GM19238 (cell line): Measurements from ENCODE around the gene PRDM5.

Experiments
- DNase-seq: peaks from one replicate; pipeline ENCODE4 v3.0.0; 2011; ENCODE audit warnings: low spot score; ENCODE audit not compliant: insufficient read length

PRDM5 gene

DNA sequence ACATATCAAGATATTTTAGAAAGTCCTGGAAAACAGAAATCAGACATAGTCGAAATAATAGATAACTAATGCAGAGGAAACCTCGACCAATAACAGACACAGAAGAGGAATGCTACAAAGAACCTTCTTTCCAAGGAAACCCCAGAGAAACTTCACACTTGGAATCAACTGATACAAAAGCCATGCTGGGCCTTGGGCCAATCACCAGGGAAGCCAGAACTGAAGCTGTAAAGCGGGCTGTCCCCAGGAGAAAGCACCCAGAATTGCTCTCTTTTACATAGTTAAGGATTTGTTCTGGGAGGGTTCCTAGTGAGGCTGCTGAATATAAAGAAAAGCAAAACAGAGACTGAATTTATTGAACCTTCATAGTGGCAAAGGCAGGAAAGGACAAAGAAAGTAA, 100.5 kb downstream of the PRDM5 start:
- DNase-seq = no peak

- no peak for DNase-seq
These were observed 101.5 kb downstream of the PRDM5 start for GRCh38 chr4:120821029-120821428.

- no peak for DNase-seq
These were observed 102.6 kb downstream of the PRDM5 start for GRCh38 chr4:120819805-120820437.

GRCh38 chr4:120816296-120816965, 106.1 kb downstream of the PRDM5 start:
- no peak for DNase-seq

DNA sequence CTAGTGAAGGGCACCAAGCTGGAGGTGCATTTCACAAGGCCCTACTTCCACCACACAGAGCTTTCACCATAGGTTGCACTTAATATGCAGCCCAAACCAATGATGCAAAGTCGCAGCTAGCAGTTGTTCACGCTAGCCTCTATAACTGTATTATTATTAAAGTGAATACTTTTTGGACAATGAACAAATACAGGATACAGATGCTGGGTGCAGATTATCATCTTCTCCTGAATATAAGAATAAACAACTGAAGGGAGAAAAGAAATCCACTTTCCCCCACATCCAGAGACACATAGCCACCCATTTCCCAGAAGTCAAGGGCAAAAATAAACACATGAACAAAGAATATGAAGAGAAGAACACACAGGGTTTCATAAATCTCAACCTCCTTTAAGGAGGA, 107.2 kb downstream of the PRDM5 start:
- no peak for DNase-seq

GRCh38 chr4:120814886-120815285, 107.6 kb downstream of the PRDM5 start:
- no peak for DNase-seq

- DNase-seq = no peak
These were observed 110.3 kb downstream of the PRDM5 start for GRCh38 chr4:120812216-120812615.

- no peak for DNase-seq
These were observed 113.0 kb downstream of the PRDM5 start for GRCh38 chr4:120809518-120809917.

- DNase-seq = no peak
These were observed 113.9 kb downstream of the PRDM5 start for GRCh38 chr4:120808475-120809141.

GRCh38 chr4:120801137-120801758, 121.3 kb downstream of the PRDM5 start:
- DNase-seq = no peak

GRCh38 chr4:120798570-120798969, 124.0 kb downstream of the PRDM5 start:
- no peak for DNase-seq

GRCh38 chr4:120796271-120796670, 126.3 kb downstream of the PRDM5 start:
- DNase-seq = no peak

GRCh38 chr4:120785202-120785601, 137.3 kb downstream of the PRDM5 start:
- no peak for DNase-seq

DNA sequence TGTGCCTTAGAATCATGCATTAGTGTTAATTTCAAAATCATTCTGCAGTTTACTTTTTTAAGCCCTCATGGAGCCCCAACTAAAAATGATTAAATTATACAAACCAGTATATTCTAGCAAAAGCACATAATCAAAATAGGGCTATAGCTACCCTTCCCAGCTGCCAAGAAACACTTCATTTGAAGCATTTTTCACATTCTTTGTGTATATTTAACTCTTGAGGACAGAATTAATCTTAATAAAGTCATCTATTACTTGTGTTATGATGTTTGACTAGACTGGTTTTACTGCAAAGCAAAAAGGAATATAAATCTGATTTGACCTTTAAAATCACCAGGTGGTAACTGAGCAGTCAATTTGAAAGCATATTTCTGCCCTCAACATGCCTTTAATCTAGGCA, 145.1 kb downstream of the PRDM5 start:
- no peak for DNase-seq

GRCh38 chr4:120775431-120775830, 147.1 kb downstream of the PRDM5 start:
- no peak for DNase-seq

GRCh38 chr4:120773641-120774040, 148.9 kb downstream of the PRDM5 start:
- DNase-seq = no peak

DNA sequence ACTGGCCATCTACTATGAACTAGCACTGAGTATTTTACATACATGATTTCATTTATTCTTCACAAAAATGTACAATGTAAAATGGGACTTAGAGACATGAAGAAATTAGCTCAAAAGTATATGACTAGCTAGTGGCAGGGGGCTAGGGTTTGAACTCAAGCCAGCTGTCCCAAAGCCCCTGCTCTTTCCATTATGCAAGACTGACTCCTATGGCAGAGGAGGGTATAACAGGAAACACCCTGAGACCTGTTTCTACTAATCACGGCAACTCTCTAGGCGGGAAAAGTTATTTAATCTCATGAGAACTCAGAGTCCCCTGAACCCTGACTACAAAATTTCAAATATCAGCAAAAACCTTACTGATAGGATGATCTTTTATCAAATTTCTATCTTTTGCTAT, 150.6 kb downstream of the PRDM5 start:
- DNase-seq = no peak

GRCh38 chr4:120770897-120771296, 151.6 kb downstream of the PRDM5 start:
- DNase-seq = no peak

- DNase-seq = no peak
These were observed 153.3 kb downstream of the PRDM5 start for GRCh38 chr4:120769227-120769626.

DNA sequence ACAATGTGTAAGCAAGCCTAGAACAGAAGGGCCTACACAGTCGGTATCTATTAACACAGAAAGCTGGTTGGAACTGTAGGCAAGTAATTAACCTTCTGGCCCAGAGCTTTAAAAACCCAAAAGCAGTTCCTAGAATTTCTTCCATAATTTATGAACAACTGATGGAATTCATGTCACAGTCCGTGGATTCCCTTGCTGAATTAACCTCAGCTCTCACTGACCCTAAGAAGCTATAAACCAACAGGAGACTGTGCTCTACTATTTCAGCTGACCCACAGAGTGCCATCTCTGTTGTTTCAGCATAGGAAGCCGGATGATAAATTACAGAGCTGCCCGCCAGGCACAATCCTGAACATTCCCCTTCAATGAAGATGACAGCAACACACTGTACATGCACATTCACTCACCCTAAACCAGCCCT, 157.3 kb downstream of the PRDM5 start:
- no peak for DNase-seq

GRCh38 chr4:120763650-120764049, 158.9 kb downstream of the PRDM5 start:
- DNase-seq = no peak

DNA sequence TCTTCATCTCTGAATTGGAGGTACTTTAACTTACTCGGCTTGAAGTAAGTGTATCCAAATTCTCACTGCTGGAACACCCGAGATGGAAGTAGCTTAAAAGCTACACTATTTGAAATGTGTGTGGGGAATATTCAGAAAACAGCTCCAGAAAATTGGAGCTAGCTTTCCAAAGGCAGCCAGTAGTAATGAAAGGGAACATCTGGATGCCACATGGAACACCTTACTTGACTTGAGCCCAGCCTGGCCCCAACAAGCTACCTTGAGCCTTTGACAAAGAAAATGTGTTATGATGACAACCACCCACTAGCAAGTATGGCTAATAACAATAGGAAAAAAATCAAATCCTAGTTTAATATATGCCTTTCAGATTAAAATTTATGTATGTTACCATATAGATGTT, 161.5 kb downstream of the PRDM5 start:
- no peak for DNase-seq
